NT2/D1 (cell line): ENCODE measurements around the gene TMEM141.

Experiments used
- SUZ12 ChIP-seq: IDR thresholded peaks from 2 replicates; pipeline ENCODE4 v1.6.1; 2011; ENCODE audit not compliant: insufficient read length, insufficient read depth; ENCODE audit errors: extremely low read depth
- YY1 ChIP-seq: IDR thresholded peaks from 2 replicates; pipeline ENCODE4 v1.6.1; 2011; ENCODE audit not compliant: insufficient read length, insufficient read depth
- ZNF274 ChIP-seq: IDR thresholded peaks from 2 replicates; pipeline ENCODE4 v1.6.1; 2011; ENCODE audit warnings: mild to moderate bottlenecking, low read depth, low read length

DNA sequence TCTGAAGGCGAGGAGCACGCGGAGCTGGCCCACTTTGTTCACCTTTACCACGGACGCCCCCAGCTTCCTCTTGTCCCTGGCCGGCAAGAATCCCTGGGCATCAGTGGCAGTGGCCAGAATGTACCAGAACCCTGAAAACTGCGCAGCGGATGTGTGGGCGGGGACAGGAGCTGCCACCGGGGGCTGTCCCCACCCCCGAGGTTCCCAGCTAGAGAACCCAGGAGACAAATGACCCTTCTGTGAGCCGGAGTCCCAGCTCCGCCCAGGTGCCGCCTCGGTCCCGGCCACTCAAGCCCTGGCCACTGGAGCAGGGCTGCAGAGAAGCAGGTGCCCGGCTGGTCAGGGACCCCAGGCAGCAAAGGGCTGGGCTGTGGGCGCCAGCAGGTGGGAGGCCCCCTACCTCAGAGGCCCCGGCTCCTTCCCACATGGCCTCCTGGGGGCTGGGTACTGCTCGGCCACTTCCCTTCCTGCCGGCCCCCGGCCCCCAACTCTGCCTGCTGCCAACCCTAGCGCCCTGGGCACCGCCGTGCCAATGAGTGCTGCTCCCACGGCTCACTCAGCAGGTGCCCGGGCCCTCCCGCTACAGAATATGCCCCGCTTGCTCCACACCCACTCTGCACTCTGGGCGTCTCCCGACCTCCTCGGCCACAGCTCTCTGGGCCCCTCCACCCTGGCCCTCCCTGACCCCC, 49.1 kb upstream of the TMEM141 start:
- TF ChIP-seq YY1 (no peak), SUZ12 (no peak), ZNF274 (no peak)
